ENCODE results near the gene EXOC3L1. TPM values are rescaled to one million over a fixed set of nuclear protein-coding genes. Genes with fewer than 3 reads are reported as not detected.

EXOC3L1 gene
- total and polyA plus RNA-seq, 2 of the 13 experiments (the other 11 are each of a cell fraction or from before 2014, with no cell fraction given): 0.12 TPM; not detected in 1

DNA sequence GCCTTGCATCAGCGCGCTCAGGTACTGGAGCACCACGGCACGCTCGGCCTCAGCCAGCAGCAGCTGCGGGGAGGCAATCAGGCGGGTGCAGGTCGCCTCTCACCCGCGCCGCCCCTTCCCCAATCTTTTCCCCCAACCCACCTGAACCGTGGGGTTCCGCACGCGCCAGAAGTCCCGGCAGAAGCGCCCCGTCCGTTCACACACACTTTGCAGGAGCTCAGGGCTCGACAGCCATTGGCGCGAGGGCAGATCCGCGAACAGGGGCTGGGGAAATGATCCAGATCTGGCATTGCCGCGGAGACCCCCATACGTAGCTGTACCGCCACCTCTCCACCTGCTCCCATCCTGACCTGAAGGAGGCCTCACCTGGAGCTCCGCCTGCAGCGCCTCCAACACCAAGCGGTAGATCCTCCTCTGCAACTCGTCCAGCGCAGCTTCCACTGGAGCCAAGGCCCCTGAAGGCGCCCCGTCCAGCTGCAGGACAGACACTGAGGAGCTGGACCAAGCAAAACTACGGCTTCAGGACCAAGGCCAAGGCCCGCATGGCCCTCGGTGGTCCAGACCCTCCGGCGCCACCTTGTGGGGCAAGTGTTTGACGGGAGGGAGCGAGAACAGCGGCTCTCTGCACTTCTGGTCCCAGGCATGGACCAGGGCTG, 4.8 kb downstream of the EXOC3L1 start (continued):
- TF ChIP-seq, protein P1, sequence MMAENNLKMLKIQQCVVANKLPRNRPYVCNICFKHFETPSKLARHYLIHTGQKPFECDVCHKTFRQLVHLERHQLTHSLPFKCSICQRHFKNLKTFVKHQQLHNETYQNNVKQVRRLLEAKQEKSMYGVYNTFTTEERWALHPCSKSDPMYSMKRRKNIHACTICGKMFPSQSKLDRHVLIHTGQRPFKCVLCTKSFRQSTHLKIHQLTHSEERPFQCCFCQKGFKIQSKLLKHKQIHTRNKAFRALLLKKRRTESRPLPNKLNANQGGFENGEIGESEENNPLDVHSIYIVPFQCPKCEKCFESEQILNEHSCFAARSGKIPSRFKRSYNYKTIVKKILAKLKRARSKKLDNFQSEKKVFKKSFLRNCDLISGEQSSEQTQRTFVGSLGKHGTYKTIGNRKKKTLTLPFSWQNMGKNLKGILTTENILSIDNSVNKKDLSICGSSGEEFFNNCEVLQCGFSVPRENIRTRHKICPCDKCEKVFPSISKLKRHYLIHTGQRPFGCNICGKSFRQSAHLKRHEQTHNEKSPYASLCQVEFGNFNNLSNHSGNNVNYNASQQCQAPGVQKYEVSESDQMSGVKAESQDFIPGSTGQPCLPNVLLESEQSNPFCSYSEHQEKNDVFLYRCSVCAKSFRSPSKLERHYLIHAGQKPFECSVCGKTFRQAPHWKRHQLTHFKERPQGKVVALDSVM (CRISPR knock-in tag; IDR thresholded peaks at IDR 0.05): peak; percentile 40; the same call in 1 of the 2 replicates
- TF ChIP-seq, protein P2, sequence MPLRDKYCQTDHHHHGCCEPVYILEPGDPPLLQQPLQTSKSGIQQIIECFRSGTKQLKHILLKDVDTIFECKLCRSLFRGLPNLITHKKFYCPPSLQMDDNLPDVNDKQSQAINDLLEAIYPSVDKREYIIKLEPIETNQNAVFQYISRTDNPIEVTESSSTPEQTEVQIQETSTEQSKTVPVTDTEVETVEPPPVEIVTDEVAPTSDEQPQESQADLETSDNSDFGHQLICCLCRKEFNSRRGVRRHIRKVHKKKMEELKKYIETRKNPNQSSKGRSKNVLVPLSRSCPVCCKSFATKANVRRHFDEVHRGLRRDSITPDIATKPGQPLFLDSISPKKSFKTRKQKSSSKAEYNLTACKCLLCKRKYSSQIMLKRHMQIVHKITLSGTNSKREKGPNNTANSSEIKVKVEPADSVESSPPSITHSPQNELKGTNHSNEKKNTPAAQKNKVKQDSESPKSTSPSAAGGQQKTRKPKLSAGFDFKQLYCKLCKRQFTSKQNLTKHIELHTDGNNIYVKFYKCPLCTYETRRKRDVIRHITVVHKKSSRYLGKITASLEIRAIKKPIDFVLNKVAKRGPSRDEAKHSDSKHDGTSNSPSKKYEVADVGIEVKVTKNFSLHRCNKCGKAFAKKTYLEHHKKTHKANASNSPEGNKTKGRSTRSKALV (CRISPR knock-in tag; IDR thresholded peaks at IDR 0.05): 0 out of 2 replicates have a peak, but pooled peaks have one; percentile 73
- TF ChIP-seq ARHGAP35 (CRISPR knock-in tag; IDR thresholded peaks at IDR 0.05; ENCODE audit: borderline replicate concordance) (peak; percentile 61; the same call in 1 of the 2 replicates), CHCHD3 (CRISPR knock-in tag; IDR thresholded peaks at IDR 0.05) (peak; percentile 95), AGO2 (optimal IDR thresholded peaks at IDR 0.05; ENCODE audit: low read depth, low read length) (no peak), HIVEP1 (CRISPR knock-in tag; IDR thresholded peaks at IDR 0.05) (peak; percentile 89), JUND (CRISPR knock-in tag; IDR thresholded peaks at IDR 0.05) (peak; percentile 52; the same call in 1 of the 2 replicates), ZNF225 (CRISPR knock-in tag; IDR thresholded peaks at IDR 0.05) (peak; percentile 90), ZNF10 (CRISPR knock-in tag; IDR thresholded peaks at IDR 0.05; ENCODE audit: borderline replicate concordance, low read depth) (no peak), ZSCAN29 (CRISPR knock-in tag; conservative IDR thresholded peaks at IDR 0.05) (no peak; the same call in 1 of the 2 replicates), REL (CRISPR knock-in tag; conservative IDR thresholded peaks at IDR 0.05) (0 out of 2 replicates have a peak, but pooled peaks have one; percentile 57), MAFG (CRISPR knock-in tag; IDR thresholded peaks at IDR 0.05) (no peak), RARG (CRISPR knock-in tag; IDR thresholded peaks at IDR 0.05; ENCODE audit: low read depth) (no peak), ZNF430 (CRISPR knock-in tag; IDR thresholded peaks at IDR 0.05) (peak; percentile 61; the same call in 1 of the 2 replicates), ZNF614 (CRISPR knock-in tag; IDR thresholded peaks at IDR 0.05; ENCODE audit: borderline replicate concordance) (peak; percentile 99), ZNF709 (CRISPR knock-in tag; IDR thresholded peaks at IDR 0.05) (no peak; the same call in 1 of the 2 replicates), ZFP36L1 (CRISPR knock-in tag; IDR thresholded peaks at IDR 0.05) (no peak), ATM (IDR thresholded peaks at IDR 0.05; ENCODE audit: borderline replicate concordance) (no peak), IKZF1 (IDR thresholded peaks at IDR 0.05) (no peak)
- TF ChIP-seq, protein P3, sequence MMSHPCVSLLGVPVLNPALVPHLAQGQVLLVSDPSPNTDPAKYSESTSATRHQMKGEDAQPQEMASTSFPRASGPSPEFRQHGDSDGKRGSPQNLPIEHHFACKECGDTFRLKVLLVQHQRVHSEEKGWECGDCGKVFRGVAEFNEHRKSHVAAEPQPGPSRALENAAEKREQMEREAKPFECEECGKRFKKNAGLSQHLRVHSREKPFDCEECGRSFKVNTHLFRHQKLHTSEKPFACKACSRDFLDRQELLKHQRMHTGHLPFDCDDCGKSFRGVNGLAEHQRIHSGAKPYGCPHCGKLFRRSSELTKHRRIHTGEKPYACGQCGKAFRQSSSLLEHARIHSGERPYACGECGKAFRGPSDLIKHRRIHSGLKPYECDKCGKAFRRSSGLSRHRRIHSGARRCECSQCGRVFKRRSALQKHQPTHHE (CRISPR knock-in tag; IDR thresholded peaks at IDR 0.05; ENCODE audit: borderline replicate concordance): peak; percentile 78; the same call in 1 of the 2 replicates
- TF ChIP-seq, protein P4, sequence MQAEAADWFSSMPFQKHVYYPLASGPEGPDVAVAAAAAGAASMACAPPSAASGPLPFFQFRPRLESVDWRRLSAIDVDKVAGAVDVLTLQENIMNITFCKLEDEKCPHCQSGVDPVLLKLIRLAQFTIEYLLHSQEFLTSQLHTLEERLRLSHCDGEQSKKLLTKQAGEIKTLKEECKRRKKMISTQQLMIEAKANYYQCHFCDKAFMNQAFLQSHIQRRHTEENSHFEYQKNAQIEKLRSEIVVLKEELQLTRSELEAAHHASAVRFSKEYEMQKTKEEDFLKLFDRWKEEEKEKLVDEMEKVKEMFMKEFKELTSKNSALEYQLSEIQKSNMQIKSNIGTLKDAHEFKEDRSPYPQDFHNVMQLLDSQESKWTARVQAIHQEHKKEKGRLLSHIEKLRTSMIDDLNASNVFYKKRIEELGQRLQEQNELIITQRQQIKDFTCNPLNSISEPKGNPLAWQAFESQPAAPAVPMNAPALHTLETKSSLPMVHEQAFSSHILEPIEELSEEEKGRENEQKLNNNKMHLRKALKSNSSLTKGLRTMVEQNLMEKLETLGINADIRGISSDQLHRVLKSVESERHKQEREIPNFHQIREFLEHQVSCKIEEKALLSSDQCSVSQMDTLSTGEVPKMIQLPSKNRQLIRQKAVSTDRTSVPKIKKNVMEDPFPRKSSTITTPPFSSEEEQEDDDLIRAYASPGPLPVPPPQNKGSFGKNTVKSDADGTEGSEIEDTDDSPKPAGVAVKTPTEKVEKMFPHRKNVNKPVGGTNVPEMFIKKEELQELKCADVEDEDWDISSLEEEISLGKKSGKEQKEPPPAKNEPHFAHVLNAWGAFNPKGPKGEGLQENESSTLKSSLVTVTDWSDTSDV (CRISPR knock-in tag; IDR thresholded peaks at IDR 0.05): no peak; the same call in 1 of the 2 replicates

All from HepG2 (cell line).